ENCODE results near the gene PSG1.
"Not testable (repeated sequence)": the region's sequence is repeated elsewhere in the genome, so short reads cannot be mapped to it uniquely, and the experiment has no call there.

PSG1 gene

DNA sequence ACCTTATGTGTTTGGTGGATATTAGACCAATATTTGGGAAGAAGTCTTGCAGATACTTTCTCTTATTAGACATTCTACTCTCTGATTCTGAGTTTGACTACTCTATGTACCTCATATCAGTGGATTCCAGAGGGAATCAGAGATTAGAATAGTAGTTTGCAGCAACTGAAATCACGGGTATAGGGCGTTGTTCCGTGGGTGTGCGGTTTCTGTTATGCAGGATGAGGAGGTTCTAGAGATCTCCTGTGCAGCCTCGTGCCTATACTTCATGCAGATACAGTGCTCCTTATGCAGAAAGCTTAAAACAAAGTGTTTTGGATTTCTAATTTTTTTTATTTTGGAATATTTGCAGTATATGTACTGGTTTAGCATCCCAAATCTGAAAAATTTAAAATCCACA lies 32.2 kb upstream of the PSG1 start:
- not testable (repeated sequence) for H4K8ac ChIP-seq (ENCODE audit: low read depth, low read length); H3K23ac ChIP-seq (ENCODE audit: low read depth, low read length, poor library complexity); H3K4me2 ChIP-seq (ENCODE audit: insufficient read depth, low read length, poor library complexity, severe bottlenecking); H3K79me1 ChIP-seq (ENCODE audit: low read depth, low read length); H2BK15ac ChIP-seq (ENCODE audit: low read length); H4K91ac ChIP-seq (ENCODE audit: low read depth, low read length, poor library complexity); H3K4ac ChIP-seq (ENCODE audit: low read length); H3K14ac ChIP-seq (ENCODE audit: low read length); H3K27ac ChIP-seq (replicated peaks; ENCODE audit: low read length); H2AFZ ChIP-seq (ENCODE audit: low read length); H3K4me1 ChIP-seq (ENCODE audit: control insufficient read depth in 2 of 2, insufficient read depth in 1 of 2, low read depth in 1 of 2, low read length in 2 of 2); H2BK12ac ChIP-seq (ENCODE audit: low read length); DNase-seq (ENCODE audit: low spot score); H2AK5ac ChIP-seq (ENCODE audit: low read depth, low read length); H2BK5ac ChIP-seq (ENCODE audit: low read length); H3K4me3 ChIP-seq (ENCODE audit: low read length in 2 of 2); H3K27me3 ChIP-seq (ENCODE audit: control insufficient read depth in 3 of 3, insufficient read depth in 3 of 3, low read depth in 1 of 3, low read length in 3 of 3); H2BK120ac ChIP-seq (ENCODE audit: low read depth, low read length); H3K9ac ChIP-seq (ENCODE audit: low read depth, low read length, poor library complexity); H3K18ac ChIP-seq (ENCODE audit: low read length); H3K36me3 ChIP-seq (replicated peaks in 1 of 2; ENCODE audit: control insufficient read depth in 2 of 2, insufficient read depth in 2 of 2, low read length in 2 of 2); H3K9me3 ChIP-seq (replicated peaks in 1 of 2; ENCODE audit: control insufficient read depth in 2 of 2, insufficient read depth in 1 of 2, low read depth in 1 of 2, low read length in 2 of 2)
- no CpG with 5 or more reads among the region's 5 CpGs for WGBS, 2 donors (ENCODE audit: extremely low coverage in 2 of 2, insufficient read length in 2 of 2, insufficient replicate concordance in 1 of 2)

DNA sequence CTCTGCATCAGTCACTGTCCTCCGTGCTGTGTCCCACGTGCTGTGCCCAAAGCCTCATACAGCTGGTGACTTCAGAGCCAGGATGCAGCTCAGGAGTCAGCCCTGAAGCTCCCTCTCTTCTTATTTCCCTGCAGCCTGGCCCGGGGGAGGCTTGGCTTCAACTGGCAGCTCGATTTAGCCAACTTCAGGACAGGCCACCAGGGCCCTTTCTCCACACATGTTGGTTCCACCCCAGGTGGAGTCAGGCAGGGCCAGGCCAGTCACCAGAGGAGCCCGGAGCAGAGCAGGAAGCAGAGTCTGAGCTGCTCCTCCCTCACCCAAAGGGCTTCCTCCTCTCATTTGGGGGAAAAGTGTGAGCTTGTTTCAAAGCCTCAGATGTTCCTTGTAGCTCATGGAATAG lies 26.6 kb upstream of the PSG1 start:
- DNase-seq (ENCODE audit: low spot score); H4K8ac ChIP-seq (ENCODE audit: low read depth, low read length); H2AFZ ChIP-seq (ENCODE audit: low read length); H3K4me2 ChIP-seq (ENCODE audit: insufficient read depth, low read length, poor library complexity, severe bottlenecking); H3K36me3 ChIP-seq (replicated peaks in 1 of 2; ENCODE audit: control insufficient read depth in 2 of 2, insufficient read depth in 2 of 2, low read length in 2 of 2); H3K18ac ChIP-seq (ENCODE audit: low read length); H3K4me3 ChIP-seq (ENCODE audit: low read length in 2 of 2); H3K4me1 ChIP-seq (ENCODE audit: control insufficient read depth in 2 of 2, insufficient read depth in 1 of 2, low read depth in 1 of 2, low read length in 2 of 2); H3K23ac ChIP-seq (ENCODE audit: low read depth, low read length, poor library complexity); H3K27me3 ChIP-seq (ENCODE audit: control insufficient read depth in 3 of 3, insufficient read depth in 3 of 3, low read depth in 1 of 3, low read length in 3 of 3); H3K27ac ChIP-seq (replicated peaks; ENCODE audit: low read length); H2BK15ac ChIP-seq (ENCODE audit: low read length); H3K9ac ChIP-seq (ENCODE audit: low read depth, low read length, poor library complexity); H2BK120ac ChIP-seq (ENCODE audit: low read depth, low read length); H4K91ac ChIP-seq (ENCODE audit: low read depth, low read length, poor library complexity); H2BK12ac ChIP-seq (ENCODE audit: low read length); H3K14ac ChIP-seq (ENCODE audit: low read length); H3K4ac ChIP-seq (ENCODE audit: low read length); H3K79me1 ChIP-seq (ENCODE audit: low read depth, low read length); H3K9me3 ChIP-seq (replicated peaks in 1 of 2; ENCODE audit: control insufficient read depth in 2 of 2, insufficient read depth in 1 of 2, low read depth in 1 of 2, low read length in 2 of 2); H2AK5ac ChIP-seq (ENCODE audit: low read depth, low read length); H2BK5ac ChIP-seq (ENCODE audit: low read length): not testable (repeated sequence)
- no CpG with 5 or more reads among the region's 5 CpGs for WGBS, 2 donors (ENCODE audit: extremely low coverage in 2 of 2, insufficient read length in 2 of 2, insufficient replicate concordance in 1 of 2)

DNA sequence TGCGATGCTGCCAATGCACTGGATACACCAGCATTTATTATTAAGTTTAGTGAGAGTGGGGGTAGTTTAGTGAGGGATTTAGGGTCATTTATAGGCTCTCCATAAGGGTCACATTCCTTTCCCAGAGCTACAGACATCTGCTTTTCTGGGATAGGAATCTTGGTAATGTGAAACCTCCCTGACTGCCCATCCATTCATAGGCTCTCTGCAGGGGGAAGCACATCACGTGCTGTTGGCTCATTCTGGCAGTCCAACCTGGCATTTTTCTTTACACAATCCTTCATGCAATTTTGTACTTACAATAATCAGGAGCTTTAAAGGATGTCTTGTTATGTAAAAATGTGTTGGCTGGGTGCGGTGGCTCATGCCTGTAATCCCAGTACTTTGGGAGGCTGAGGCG lies 21.0 kb upstream of the PSG1 start:
- not testable (repeated sequence) for H4K8ac ChIP-seq (ENCODE audit: low read depth, low read length); H3K4me2 ChIP-seq (ENCODE audit: insufficient read depth, low read length, poor library complexity, severe bottlenecking); H3K4me3 ChIP-seq (ENCODE audit: low read length in 2 of 2); H3K9me3 ChIP-seq (replicated peaks in 1 of 2; ENCODE audit: control insufficient read depth in 2 of 2, insufficient read depth in 1 of 2, low read depth in 1 of 2, low read length in 2 of 2); H3K14ac ChIP-seq (ENCODE audit: low read length); H3K27ac ChIP-seq (replicated peaks; ENCODE audit: low read length); H3K79me1 ChIP-seq (ENCODE audit: low read depth, low read length); H2BK5ac ChIP-seq (ENCODE audit: low read length); H3K4ac ChIP-seq (ENCODE audit: low read length); H2AFZ ChIP-seq (ENCODE audit: low read length); H4K91ac ChIP-seq (ENCODE audit: low read depth, low read length, poor library complexity); H3K23ac ChIP-seq (ENCODE audit: low read depth, low read length, poor library complexity); H2BK15ac ChIP-seq (ENCODE audit: low read length); H3K18ac ChIP-seq (ENCODE audit: low read length); H3K4me1 ChIP-seq (ENCODE audit: control insufficient read depth in 2 of 2, insufficient read depth in 1 of 2, low read depth in 1 of 2, low read length in 2 of 2); H2AK5ac ChIP-seq (ENCODE audit: low read depth, low read length); DNase-seq (ENCODE audit: low spot score); H2BK120ac ChIP-seq (ENCODE audit: low read depth, low read length); H3K27me3 ChIP-seq (ENCODE audit: control insufficient read depth in 3 of 3, insufficient read depth in 3 of 3, low read depth in 1 of 3, low read length in 3 of 3); H3K9ac ChIP-seq (ENCODE audit: low read depth, low read length, poor library complexity); H2BK12ac ChIP-seq (ENCODE audit: low read length); H3K36me3 ChIP-seq (replicated peaks in 1 of 2; ENCODE audit: control insufficient read depth in 2 of 2, insufficient read depth in 2 of 2, low read length in 2 of 2)
- WGBS, 2 donors (ENCODE audit: extremely low coverage in 2 of 2, insufficient read length in 2 of 2, insufficient replicate concordance in 1 of 2): no CpG with 5 or more reads among the region's 4 CpGs

DNA sequence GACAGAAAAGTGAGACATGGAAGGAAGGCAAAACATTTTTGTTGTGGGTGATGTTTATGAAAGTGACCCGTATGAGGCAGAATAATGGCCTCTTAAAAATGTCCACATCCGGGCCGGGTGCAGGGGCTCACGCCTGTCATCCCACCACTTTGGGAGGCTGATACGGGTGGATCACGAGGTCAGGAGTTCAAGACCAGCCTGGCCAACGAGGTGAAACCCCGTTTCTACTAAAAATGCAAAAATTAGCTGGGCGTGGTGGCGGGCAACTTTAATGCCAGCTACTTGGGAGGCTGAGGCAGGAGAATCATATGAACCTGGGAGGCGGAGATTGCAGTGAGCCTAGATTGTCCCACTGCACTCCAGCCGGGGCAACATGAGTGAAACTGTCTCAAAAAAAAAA lies 20.2 kb upstream of the PSG1 start:
- H3K4me2 ChIP-seq (ENCODE audit: insufficient read depth, low read length, poor library complexity, severe bottlenecking); H2BK12ac ChIP-seq (ENCODE audit: low read length); H4K91ac ChIP-seq (ENCODE audit: low read depth, low read length, poor library complexity); H2BK15ac ChIP-seq (ENCODE audit: low read length); H2BK5ac ChIP-seq (ENCODE audit: low read length); H2AK5ac ChIP-seq (ENCODE audit: low read depth, low read length); H3K18ac ChIP-seq (ENCODE audit: low read length); H3K27me3 ChIP-seq (ENCODE audit: control insufficient read depth in 3 of 3, insufficient read depth in 3 of 3, low read depth in 1 of 3, low read length in 3 of 3); H3K23ac ChIP-seq (ENCODE audit: low read depth, low read length, poor library complexity); H3K27ac ChIP-seq (replicated peaks; ENCODE audit: low read length); H3K9me3 ChIP-seq (replicated peaks in 1 of 2; ENCODE audit: control insufficient read depth in 2 of 2, insufficient read depth in 1 of 2, low read depth in 1 of 2, low read length in 2 of 2); H3K36me3 ChIP-seq (replicated peaks in 1 of 2; ENCODE audit: control insufficient read depth in 2 of 2, insufficient read depth in 2 of 2, low read length in 2 of 2); H3K4me1 ChIP-seq (ENCODE audit: control insufficient read depth in 2 of 2, insufficient read depth in 1 of 2, low read depth in 1 of 2, low read length in 2 of 2); H2AFZ ChIP-seq (ENCODE audit: low read length); H3K14ac ChIP-seq (ENCODE audit: low read length); H3K79me1 ChIP-seq (ENCODE audit: low read depth, low read length); H3K4me3 ChIP-seq (ENCODE audit: low read length in 2 of 2); DNase-seq (ENCODE audit: low spot score); H3K9ac ChIP-seq (ENCODE audit: low read depth, low read length, poor library complexity); H4K8ac ChIP-seq (ENCODE audit: low read depth, low read length); H2BK120ac ChIP-seq (ENCODE audit: low read depth, low read length); H3K4ac ChIP-seq (ENCODE audit: low read length): not testable (repeated sequence)
- no CpG with 5 or more reads among the region's 12 CpGs for WGBS, 2 donors (ENCODE audit: extremely low coverage in 2 of 2, insufficient read length in 2 of 2, insufficient replicate concordance in 1 of 2)

Data from neuronal stem cell (in vitro differentiated cells).